NCI-H1105 (cell line): ENCODE data around the gene CSNK1G1.

Experiments used
- DNase-seq: peaks from one replicate; lab custom pipeline; 2025; lab: John Stamatoyannopoulos, UW

The CSNK1G1 gene

GRCh38 chr15:64191971-64192830, 163.8 kb downstream of the CSNK1G1 start:
- DNase-seq = no peak

GRCh38 chr15:64187396-64188191, 168.4 kb downstream of the CSNK1G1 start:
- DNase-seq = no peak

- no peak for DNase-seq
Measured at GRCh38 chr15:64185146-64185911, 170.6 kb downstream of the CSNK1G1 start.

- DNase-seq = no peak
Measured at GRCh38 chr15:64182859-64183370, 173.1 kb downstream of the CSNK1G1 start.

GRCh38 chr15:64180235-64180824, 175.6 kb downstream of the CSNK1G1 start:
- DNase-seq = peak; percentile 81

GRCh38 chr15:64166102-64166890, 189.7 kb downstream of the CSNK1G1 start:
- no peak for DNase-seq

GRCh38 chr15:64164436-64164835, 191.5 kb downstream of the CSNK1G1 start:
- no peak for DNase-seq

- no peak for DNase-seq
Measured at GRCh38 chr15:64163659-64164362, 192.2 kb downstream of the CSNK1G1 start.

GRCh38 chr15:64162869-64163658, 192.9 kb downstream of the CSNK1G1 start, which contains the start of gene PPIB:
TSS of gene PPIB (minus strand) at chr15:64163022. CDS start at chr15:64162986, 36 bp downstream.
- peak; percentile 99 for DNase-seq

GRCh38 chr15:64162478-64162868, 193.5 kb downstream of the CSNK1G1 start:
- no peak for DNase-seq

- DNase-seq = no peak
Measured at GRCh38 chr15:64161688-64162477, 194.1 kb downstream of the CSNK1G1 start.

- DNase-seq = no peak
Measured at GRCh38 chr15:64158363-64159134, 197.4 kb downstream of the CSNK1G1 start.

GRCh38 chr15:64157599-64158125, 198.3 kb downstream of the CSNK1G1 start:
- DNase-seq = no peak

- no peak for DNase-seq
Measured at GRCh38 chr15:64156652-64157331, 199.2 kb downstream of the CSNK1G1 start.

GRCh38 chr15:64155802-64156651, 199.9 kb downstream of the CSNK1G1 start:
- DNase-seq = no peak
